B cell (primary cell): Measurements from ENCODE around the gene ZNF148.

Source experiments
- CTCF ChIP-seq: fragments of 200-600 bp; IDR thresholded peaks from one replicate; pipeline ENCODE4 v1.8.0; 2022; ENCODE audit warnings: antibody characterized with exemption, mild to moderate bottlenecking
- EZH2 ChIP-seq: IDR thresholded peaks from 2 replicates; pipeline ENCODE4 v1.6.1; 2012; ENCODE audit warnings: borderline replicate concordance, low read depth, mild to moderate bottlenecking, moderate library complexity, low read length; ENCODE audit not compliant: insufficient read depth, poor library complexity, severe bottlenecking

GRCh38 chr3:125281381-125281780 is 93.7 kb downstream of the ZNF148 start:
- TF ChIP-seq EZH2 (no peak), CTCF (no peak)
